GM15510 (cell line): ENCODE results near the gene CLCN7.

Experiments used
- POLR2A ChIP-seq: IDR thresholded peaks from 3 replicates; pipeline ENCODE4 v1.6.1; 2011; ENCODE audit warnings: borderline replicate concordance; ENCODE audit not compliant: insufficient read length; ENCODE audit errors: extremely low read depth

Gene CLCN7

GRCh38 chr16:1403036-1403435 lies 71.8 kb downstream of the CLCN7 start:
- TF ChIP-seq POLR2A, result no peak

DNA sequence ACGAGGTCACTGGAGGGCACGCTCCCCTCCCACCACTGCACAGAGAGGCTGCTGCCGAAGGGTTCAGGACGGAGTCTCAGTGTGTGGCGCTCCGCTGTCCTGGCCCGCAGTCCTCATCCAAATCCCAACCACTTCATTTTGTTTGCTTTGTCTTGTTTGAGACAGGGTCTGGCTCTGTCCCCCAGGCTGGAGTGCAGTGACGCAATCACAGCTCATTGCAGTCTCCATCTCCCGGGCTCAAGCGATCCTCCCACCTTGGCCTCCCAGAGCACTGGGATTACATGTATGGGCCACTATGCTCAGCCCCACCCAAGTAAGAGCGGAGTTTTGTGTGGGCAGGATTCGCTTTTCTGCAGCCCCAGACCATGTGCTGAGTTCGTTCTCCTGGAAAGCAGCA lies 73.1 kb downstream of the CLCN7 start:
- no peak for TF ChIP-seq POLR2A

GRCh38 chr16:1401061-1401757 lies 73.6 kb downstream of the CLCN7 start:
- no peak for TF ChIP-seq POLR2A

DNA sequence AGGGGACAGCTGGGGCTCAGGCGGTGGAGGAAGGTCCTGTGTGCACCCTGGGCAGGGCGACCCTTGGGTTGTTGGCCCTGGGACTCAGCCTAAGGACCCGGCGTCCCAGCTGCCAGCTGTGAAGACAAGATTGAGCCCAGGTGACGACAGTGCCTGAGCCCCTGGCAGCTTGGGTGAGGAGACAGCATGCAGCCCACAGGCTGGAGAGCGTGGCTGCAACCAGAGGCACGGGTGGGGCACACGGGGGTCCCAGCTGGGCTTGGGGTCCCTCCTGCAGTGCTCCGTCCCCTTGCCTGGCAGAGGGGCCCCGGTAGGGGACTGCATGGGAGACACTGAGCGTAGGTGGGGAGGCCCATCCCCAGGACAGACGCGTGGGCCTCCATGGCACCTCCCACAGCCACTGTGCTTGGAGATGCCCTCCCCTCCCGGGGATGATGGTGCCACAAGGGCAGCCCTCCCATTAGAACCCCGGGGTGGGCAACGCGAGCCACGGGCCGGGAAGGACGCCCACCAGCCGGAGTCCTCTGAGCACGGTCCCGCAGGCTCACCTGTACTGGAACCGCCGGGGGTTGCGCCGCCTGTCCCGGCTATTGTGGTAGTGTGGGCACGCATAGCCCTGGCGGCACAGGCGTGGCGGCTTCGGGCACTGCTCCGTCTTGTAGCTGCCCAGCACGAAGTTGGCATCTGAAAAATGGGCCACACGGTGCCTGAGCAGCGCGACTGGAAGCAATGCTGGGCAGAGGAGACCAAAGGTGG lies 75.8 kb downstream of the CLCN7 start:
- no peak for TF ChIP-seq POLR2A

- no peak for TF ChIP-seq POLR2A
Measured at GRCh38 chr16:1398351-1398750, 76.5 kb downstream of the CLCN7 start.

- no peak for TF ChIP-seq POLR2A
Measured at GRCh38 chr16:1397779-1398178, 77.0 kb downstream of the CLCN7 start.

GRCh38 chr16:1395444-1396031 lies 79.3 kb downstream of the CLCN7 start:
- TF ChIP-seq POLR2A, result no peak
